Stimulated activated CD4-positive, alpha-beta T cell treated with anti-CD3 and anti-CD28 coated beads, Interleukin-12 subunit alpha, Interleukin-12 subunit beta, amount 100 ng/mL, for 48 hours (primary cell): ENCODE data around the gene SLC12A9.
"Not testable (repeated sequence)": the region's sequence is repeated elsewhere in the genome, so short reads cannot be mapped to it uniquely, and the experiment has no call there.

ENCODE experiments used
- DNase-seq, 3 donors: peaks; one replicate each; pipeline ENCODE4 v3.0.0-alpha.2; 2020; ENCODE audit warnings: low read depth in 2 of 3, low spot score in 1 of 3

SLC12A9 gene, protein sequence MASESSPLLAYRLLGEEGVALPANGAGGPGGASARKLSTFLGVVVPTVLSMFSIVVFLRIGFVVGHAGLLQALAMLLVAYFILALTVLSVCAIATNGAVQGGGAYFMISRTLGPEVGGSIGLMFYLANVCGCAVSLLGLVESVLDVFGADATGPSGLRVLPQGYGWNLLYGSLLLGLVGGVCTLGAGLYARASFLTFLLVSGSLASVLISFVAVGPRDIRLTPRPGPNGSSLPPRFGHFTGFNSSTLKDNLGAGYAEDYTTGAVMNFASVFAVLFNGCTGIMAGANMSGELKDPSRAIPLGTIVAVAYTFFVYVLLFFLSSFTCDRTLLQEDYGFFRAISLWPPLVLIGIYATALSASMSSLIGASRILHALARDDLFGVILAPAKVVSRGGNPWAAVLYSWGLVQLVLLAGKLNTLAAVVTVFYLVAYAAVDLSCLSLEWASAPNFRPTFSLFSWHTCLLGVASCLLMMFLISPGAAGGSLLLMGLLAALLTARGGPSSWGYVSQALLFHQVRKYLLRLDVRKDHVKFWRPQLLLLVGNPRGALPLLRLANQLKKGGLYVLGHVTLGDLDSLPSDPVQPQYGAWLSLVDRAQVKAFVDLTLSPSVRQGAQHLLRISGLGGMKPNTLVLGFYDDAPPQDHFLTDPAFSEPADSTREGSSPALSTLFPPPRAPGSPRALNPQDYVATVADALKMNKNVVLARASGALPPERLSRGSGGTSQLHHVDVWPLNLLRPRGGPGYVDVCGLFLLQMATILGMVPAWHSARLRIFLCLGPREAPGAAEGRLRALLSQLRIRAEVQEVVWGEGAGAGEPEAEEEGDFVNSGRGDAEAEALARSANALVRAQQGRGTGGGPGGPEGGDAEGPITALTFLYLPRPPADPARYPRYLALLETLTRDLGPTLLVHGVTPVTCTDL

GRCh38 chr7:100852048-100852872 is at the start of gene SLC12A9:
Gene SLC12A9 (plus strand): TSS chr7:100852713. CDS start chr7:100854198, 1,485 bp downstream.
- peak; percentile 72 to 87 (median 83) for DNase-seq

- no peak for DNase-seq
These were observed 49.6 kb upstream of the SLC12A9 start for GRCh38 chr7:100802951-100803350.

- peak in 1 of 3 donors; percentile 28 for DNase-seq
These were observed 48.9 kb upstream of the SLC12A9 start for GRCh38 chr7:100803398-100804161.

DNA sequence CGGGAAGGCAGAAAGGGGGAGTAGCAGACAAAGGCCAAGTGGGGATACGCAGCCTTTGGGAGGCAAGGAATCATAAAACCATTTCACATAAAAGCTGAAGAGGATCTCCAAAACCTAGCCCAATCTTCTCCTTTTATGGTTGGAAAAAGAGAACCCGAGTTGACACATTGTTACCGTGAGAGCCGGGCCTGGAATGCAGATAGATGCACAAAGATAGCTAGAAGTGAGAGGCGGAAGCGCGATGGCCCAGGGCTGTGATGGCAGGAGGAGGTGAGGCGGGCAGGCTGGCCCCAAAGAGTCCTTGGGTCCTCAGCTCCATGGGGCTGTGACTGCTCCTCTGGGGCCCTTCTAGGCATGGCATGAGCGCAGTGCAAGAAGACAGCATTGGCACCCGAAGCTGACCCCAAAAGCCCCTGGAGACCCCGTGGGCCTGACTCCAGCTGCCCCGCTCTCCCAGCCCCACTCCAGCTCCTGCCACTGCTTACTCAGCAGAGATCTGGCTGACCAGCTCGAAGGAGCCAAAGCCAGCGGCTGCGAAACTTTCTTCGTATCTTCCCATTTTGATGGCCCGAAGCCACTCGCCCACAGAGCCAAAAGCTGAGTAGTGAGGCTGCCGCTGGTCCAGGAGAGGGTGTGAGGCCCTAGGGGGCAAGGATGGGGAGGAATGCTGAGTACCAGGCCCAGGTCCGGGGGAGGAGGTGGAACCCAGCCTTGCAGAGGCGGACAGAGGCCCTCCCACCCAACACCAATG is 47.7 kb upstream of the SLC12A9 start:
- no peak for DNase-seq

DNA sequence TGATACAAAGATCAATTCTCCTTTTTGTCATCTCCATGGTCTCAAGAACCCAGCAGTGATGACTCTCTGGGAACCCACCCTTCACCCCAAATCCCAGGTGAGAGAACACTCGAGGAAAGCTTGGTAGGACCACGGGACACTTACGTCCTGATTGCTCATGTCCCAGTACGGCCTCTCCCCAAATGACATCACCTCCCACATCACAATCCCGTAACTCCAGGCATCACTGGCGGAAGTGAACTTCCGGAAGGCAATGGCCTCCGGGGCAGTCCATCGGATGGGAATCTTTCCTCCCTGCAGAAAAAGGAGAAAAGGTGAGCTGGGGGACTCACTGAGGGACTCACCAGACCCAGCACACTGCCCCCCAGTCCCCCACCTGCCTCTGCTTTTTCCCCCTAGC is 46.2 kb upstream of the SLC12A9 start:
- DNase-seq: no peak

- DNase-seq: not testable (repeated sequence)
These were observed 45.6 kb upstream of the SLC12A9 start for GRCh38 chr7:100806883-100807282.

GRCh38 chr7:100808354-100808875 is 44.1 kb upstream of the SLC12A9 start:
- DNase-seq: no peak

GRCh38 chr7:100811480-100811879 is 41.0 kb upstream of the SLC12A9 start:
- DNase-seq: no peak

- DNase-seq: no peak
These were observed 39.8 kb upstream of the SLC12A9 start for GRCh38 chr7:100812729-100813128.

- not testable (repeated sequence) for DNase-seq
These were observed 36.0 kb upstream of the SLC12A9 start for GRCh38 chr7:100816515-100816914.

DNA sequence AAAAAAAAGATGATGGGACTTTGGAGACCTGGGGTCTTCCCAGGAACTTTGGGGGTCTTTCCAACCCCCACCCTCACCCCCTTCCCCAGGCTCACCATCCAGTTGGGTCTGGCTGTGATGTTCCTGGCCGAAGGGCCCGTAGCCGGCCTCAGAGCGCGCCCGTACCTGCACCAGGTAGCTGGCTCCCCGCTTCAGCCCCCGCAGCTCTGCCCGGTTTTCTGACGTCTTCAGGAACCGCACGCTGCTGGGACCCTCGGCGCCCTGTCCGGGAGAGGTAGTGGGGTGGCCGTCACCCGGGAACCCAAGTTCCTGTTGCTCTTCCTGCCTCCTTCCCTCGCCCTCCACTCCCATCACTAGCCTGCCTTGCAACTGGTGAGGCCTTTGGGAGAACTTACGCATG is 35.4 kb upstream of the SLC12A9 start:
- DNase-seq: no peak

DNA sequence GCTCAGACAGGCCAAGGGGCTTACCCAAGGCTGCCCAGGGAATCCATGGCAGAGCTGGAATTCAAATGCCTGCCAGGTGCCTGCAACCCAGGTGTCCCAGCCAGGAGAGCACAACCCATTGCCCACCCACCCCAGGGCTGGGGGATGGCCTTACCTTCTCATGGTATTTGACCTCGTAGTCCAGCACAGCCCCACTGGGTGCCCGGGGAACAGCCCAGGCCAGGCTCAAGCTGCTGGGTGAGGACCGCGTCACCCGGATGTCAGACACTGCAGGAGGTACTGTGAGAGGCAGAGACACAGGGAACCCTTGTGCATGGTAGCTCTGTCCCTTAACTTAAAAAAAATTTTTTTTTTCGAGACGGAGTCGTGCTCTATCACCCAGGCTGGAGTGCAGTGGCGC is 34.1 kb upstream of the SLC12A9 start:
- DNase-seq: no peak

DNA sequence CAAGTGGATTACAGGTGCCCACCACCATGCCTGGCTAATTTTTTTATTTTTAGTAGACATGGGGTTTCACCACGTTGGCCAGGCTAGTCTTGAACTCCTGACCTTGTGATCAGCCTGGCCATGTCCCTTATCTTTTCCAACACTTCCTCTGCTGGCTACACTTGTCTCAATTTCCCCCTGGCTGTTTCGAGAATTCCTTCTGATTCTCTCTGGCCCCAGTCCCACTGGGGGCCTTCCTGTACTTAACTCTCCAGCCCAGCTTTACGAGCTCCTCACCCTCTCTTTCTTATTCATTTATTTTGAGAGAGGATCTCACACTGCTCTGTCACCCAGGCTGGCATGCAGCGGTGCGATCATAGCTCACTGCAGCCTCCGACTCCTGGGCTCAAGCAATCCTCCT is 33.7 kb upstream of the SLC12A9 start:
- no peak for DNase-seq

- no peak for DNase-seq
These were observed 32.9 kb upstream of the SLC12A9 start for GRCh38 chr7:100819586-100819985.

- DNase-seq: no peak
These were observed 30.0 kb upstream of the SLC12A9 start for GRCh38 chr7:100822236-100823139.

DNA sequence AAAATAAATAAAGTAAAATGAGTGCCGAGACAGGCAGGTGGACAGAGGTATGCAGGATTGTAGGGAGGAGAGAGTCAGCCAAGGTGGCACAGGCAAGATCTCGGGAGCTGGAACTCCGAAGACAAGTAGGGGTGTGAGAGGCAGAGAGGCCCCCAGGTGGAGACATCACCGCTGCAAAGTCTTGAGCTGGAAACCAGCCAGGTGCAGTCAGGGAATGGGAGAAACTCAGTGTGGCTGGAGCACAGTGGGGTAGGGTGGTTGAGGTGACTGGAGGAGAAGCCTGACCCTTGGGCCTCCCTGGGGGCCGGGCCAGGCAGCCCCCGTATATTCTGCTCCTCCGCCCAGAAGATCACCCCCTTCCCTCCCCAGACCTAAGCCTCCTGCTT is 29.4 kb upstream of the SLC12A9 start:
- DNase-seq: no peak

GRCh38 chr7:100823534-100823933 is 29.0 kb upstream of the SLC12A9 start:
- DNase-seq: no peak

- DNase-seq: no peak
These were observed 27.9 kb upstream of the SLC12A9 start for GRCh38 chr7:100824499-100825214.
